Fibroblast of skin of left quadriceps (primary cell): ENCODE data around the gene PPFIBP2.
"Not testable (repeated sequence)": the region's sequence is repeated elsewhere in the genome, so short reads cannot be mapped to it uniquely, and the experiment has no call there.

ENCODE experiments used
- DNase-seq, 2 experiments: peaks; one replicate each; pipeline ENCODE4 v3.0.0-alpha.2; 2013; ENCODE audit warnings: low read depth in 2 of 2

The PPFIBP2 gene

DNA sequence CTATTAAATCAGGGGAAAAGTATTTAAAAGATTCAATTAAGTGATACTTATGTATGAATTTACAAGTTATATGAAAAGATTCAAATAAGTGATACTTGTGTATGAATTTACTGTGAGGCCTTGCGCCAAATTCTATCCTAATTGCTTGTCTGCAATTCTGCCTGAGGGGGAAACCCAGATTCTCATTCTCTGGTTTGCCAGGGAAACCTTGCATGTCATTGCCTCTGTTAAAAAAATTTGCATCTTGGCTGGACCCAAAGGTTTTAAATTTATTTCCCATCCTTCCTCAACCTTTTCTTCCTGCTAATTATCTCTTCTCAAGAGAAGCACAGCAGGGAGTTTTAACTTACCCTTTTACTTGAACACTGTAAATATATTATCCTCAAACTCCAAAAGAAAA, 14.7 kb upstream of the PPFIBP2 start:
- no peak for DNase-seq

DNA sequence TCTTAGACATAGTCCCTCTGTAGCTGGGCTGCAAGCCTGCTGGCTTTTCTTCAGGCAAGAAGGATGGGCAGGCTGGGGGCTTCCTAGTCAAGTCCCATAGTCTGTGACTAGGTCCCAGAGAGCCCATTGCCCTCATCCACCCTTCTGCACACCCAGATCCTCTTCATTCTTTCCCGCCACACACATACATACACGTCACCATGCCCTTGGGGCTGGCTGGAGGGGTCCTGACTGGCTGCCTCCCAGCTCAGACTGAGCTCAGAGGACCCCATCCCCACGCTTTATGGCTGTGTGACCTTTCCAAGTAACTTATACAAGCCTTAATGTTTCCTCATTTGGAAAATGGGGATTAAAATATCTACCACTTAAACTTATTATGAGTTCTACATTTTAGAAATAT, 13.5 kb upstream of the PPFIBP2 start:
- DNase-seq, result no peak

DNA sequence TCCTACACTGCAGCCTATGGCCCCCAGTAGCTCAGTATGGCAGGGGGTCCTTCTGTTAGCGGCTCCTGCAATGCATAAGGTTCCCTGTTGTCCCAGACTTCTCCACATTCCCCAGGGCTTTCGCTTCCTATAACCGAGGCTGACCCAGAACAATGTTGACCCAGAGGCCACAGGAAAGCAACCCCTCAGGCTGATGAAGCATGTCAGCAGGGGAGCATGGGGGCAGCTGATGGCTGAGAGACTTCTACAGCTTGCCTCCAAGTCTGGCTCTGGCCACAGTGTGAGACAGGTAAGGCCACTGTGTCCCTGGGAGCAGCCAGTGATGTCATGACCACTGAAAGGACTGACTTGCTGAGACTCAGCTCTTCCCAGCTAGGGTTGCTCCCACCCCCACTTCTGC, 12.5 kb upstream of the PPFIBP2 start:
- DNase-seq, result no peak

DNA sequence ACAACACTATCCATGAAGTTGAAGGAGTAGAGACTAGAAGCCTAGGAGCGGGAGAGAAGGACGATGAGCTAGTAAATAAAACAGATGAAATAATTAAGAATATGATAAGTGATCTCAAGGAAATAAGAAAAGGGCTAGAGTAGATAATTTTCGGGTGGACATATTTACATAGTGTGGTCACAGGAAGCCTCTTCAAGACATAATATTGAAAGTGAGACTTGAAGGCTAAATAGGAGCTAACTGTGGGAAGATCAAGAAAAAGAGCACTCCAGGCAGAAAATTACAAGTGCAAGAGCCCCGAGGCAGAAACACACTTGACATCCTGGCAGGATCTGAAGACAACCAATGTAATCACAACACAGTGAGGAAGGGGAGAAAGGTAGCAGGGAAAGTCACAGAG, 11.9 kb upstream of the PPFIBP2 start:
- no peak for DNase-seq

DNA sequence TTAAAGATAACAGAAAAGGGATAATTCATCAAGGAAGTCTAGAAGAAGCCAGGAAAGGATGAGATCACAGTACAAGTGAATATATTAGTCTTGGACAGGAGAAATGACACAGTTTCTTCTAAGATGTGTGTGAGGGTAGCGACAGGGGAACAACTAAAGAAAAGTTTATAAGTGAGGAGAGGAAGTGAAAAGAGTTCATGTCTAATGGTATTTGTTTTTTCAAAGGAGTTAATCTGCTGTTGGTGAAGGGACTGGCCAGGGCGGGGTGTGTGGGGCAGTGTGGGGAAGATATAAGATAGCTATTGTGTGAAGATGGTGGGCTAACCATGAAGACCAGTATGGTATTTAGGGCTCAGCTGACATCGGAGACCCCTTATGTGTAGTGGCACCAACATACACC, 7.6 kb upstream of the PPFIBP2 start:
- no peak for DNase-seq

DNA sequence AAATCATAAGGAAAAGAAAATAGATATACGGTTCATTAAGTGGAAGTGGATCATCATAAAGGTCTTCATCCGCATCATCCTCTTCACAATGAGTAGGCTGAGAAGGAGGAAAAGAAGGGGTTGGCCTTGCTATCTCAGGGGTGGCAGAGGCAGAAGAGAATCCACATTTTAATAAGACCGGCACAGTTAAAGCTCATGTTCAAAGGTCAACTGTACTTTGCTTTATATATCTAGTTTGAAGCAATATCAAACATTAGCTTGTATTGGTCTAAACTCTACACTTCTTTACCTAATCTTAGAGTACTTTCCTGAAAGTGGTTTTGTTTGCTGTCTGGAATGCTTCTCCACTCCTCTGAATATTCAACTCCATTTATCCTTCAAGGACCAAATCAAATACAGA, 5.7 kb upstream of the PPFIBP2 start:
- DNase-seq, result no peak

DNA sequence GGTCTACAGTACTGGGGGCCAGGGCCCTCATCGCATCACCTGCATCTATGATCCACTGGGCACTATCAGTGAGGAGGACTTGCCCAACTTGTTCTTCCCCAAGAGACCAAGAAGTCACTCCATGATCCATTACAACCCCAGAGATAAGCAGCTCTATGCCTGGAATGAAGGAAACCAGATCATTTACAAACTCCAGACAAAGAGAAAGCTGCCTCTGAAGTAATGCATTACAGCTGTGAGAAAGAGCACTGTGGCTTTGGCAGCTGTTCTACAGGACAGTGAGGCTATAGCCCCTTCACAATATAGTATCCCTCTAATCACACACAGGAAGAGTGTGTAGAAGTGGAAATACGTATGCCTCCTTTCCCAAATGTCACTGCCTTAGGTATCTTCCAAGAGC, 3.8 kb upstream of the PPFIBP2 start:
- no peak for DNase-seq

DNA sequence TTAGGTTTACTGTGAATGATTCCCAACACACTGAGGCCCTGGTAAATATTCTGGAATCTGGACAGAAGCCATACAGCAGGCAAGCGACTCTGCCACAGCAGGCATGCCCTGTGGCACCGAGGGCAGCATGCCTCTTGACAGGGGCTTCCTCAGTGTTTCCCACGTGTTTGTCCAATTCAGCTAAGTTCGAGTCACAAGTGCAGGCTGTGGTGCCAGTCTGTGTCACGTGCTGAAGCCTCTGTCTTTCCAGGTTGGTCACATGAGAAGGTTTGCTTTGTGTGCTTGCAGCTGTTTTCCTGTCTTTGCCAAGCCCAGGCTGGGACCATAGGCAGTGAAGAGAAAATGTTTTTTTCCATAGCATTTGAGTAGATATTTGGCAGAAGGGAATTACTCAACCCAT, 2.4 kb upstream of the PPFIBP2 start:
- no peak for DNase-seq

DNA sequence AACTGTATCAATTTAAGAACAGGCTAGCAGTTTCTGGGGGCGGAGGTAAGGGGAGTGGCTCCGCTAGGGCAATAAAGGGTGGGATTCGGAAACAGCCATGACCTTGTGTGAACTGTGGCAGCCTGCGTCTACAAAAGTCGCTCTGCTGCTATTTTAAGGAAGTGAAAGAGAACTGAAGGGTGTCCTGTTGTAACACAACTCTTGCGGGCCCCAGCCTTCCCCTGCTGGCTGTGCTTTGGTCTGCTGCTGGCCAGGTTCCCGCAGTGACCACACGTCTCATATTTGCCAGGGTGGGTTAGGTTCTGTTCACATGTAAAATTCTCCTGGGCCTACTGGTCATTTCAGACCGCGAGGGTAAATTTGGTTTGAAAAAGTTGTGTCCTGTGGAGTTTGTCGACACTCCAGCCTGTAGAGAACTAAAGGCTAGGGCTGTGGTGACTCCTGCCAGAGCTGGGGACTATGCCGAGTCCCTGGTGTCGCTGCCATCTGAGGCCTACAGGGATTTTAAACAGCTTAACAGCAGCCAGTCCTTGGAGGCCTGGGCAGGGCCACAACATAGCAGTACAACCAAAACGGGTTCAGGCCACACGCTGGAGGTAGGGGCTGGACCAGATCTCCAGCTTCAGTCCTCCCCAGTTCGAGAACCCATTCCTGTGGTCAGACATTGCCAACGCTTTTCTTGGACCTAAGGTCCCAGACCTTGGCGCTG, 1.1 kb upstream of the PPFIBP2 start:
- DNase-seq, result no peak

DNA sequence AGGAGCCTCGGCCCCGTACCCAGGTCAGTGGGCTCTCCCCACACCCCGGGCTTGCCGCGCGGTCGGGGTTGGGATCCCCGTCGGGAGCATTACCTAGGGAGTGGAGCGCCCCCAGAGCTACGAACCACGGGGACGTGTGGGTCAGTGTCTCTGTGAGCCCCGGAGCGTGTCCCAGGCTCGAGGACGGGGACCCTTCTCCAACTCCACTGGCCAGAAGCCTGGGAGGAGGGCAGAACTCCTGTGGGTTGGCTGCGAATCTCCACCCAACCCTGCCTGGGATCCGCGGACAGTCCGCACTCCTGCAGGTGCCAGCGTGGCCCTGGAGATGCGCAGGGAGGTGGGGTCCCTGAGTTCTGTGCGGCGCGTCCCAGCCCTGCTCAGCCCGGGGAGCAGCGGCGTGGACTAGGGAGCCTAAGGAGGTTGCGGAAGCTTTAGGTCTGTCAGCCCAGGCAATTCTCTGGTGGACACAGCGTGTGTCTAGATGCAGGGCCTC, 346 bp downstream of the PPFIBP2 start:
- no peak for DNase-seq

DNA sequence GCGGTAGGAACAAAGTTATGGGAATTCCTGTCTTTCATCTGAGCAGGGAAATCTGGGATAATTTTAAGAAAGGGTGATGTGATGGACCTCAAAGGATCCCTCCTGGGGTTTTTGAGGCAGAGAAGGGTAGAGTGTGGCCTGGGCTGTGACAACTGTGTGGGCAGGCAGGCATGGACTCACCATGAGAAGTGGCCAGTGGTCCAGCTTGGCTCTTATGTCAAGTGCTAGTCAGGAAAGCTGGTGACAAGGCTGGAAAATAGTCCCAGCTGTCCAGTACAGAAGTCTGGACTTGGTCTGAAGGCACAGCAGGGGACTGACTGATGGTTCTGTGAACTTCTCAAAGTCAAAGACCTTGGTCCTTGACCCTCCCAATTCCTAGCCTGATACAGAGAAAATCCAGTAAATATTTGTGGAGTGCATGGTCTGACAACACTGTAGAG, 1.7 kb downstream of the PPFIBP2 start:
- no peak for DNase-seq

DNA sequence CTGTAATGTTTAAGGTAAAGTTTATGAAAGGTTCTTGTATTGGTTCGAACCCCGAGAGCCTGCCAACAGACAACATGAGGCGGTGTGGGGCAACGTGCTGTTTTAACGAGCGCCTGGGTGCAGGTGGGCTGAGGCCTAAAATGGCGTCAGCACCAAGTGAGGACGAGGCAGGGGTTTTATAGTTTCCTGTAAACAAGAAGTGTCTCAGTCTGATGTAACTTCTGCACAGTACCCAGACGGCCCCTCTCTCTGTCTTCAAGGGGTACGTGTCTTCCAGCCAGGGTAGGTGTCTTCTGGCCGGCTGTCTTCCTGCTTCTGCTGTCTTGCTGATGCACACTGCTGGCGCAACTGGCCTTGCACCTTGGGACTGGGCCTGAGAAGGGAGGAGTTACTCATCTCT, 2.7 kb downstream of the PPFIBP2 start:
- DNase-seq, result no peak

DNA sequence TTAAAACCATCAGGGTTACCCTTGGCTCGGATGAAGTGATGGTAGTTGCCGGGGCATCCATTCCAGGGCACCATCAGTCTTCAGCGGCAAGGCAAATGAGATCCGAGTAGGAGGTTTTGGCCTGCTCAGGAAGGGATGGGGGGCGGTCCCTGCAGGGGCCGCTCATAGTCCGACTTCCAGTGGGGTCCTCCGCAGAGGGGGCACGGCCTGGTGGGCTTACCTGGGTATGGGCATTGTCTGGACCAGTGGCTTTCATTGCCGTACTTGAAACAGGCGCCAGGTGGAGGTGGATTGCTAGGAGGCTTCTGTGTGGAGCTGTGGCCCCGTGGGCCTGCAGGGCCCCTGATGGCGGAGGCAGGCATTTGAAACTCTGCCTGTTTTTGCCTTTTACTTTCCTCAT, 3.9 kb downstream of the PPFIBP2 start:
- not testable (repeated sequence) for DNase-seq

DNA sequence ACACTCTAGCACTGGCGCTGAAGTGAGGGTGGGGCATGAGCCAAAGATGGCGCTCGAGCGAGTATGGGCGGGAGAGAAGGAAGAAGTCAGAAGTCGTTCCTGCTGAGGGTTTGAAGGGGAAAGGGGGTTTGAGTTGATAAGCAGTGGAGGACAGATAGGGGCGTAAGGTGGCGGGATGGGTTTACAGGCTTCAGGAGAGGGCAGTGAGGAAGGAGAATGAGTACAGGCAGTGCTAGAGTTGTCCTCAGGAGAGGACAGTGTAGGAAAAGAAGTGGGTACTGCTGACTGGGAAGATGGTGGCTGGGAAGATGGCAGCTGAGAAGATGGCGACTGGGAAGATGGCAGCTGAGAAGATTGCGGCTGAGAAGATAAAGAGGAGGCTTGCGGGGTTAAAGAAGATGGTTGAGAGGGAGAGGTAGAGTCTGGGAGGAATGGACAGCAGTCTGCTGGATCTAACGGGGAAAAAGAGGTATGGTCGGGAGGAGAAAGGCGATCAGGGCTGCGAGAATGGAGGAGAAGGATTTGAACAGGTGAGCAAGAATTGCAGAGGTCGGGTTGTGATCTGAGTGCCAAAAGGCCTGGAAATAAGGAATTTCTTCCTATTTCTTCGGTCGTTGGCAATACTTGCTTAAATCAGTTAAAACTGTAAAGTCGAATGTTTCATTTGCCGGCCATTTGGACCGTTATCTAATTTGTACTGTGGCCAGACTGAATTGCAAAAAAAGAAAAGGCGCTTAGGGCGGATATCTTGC, 5.2 kb downstream of the PPFIBP2 start:
- DNase-seq, result no peak

DNA sequence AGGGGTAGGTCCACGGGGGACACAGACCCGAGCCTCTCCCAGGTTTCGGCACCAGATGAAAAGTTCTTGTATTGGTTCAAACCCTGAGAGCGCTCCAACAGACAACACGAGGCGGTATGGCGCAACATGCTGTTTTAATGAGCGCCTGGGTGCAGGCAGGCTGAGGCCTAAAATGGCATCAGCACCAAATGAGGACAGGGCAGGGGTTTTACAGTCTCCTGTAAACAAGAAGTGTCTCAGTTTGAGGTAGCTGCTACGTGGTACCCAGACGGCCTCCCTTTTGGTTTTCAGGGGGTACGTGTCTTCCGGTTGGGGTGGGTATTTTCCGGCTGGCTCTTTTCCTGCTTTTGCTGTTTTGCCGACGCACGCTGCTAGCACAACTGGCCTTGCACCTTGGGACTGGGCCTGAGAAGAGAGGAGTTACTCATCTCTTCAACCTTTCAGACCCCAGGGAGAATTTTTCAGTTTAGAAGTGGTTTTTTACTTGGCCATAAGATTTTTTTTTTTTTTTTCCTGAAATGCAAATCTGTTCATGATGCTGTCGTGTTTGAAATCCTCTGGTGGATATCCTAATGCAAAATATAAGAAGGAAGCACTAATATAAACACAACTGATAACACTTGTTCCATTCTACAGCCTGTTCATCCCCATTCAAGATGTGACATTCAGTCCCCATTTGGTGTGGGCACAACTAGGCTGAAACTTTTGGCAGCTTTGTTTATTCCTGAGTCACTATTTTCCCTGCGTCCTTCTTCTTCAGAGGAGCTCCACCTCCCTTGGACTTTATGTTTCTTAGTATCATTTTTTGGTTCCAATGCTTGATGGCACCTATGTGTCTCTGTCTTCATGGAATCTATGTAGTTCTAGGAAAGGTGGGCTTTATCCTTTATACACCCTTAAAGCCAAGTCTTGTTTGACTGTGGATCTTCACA, 6.5 kb downstream of the PPFIBP2 start:
- no peak for DNase-seq

DNA sequence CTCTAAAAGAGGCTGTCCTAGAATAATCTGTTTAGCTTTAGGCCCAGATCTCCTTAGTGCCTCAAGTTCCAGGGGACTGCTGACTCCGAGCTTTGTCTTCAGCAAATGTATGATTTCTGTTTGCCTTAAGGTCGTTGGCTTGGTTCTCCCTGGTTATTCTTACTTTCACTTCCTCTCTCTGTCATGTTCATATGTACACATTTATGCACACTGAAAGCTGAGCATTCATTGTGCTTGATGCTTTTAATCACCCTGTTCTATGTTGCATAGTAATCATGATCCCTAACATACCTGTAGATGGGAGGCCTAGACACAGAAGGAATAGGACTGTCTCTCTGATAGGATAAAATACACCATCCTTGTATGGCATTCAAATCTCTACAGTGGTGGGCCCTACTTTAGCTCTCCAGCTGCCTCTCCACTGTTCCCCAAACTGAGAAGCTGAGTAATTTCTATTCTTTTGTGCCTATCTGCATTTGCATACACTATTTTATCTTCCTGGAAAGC, 7.2 kb downstream of the PPFIBP2 start:
- no peak for DNase-seq

DNA sequence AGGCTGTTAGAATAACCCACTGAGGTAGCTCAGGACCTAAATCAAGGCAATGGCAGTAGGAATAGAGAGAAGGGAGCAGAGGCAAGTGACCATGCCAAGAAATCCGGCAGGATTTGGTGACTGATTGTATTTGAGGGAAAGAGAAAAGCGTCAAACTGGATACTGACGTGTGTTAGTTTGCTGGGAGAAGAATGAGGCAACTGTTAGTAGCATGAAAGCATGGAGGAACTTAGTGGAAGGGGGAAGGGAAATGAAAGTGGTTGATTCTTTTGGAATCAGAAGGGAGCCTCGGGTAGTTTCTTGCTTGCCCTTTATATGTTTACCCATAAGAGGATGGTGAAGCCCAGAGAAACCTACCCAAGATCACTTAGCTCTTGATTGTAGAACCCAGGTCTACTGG, 8.3 kb downstream of the PPFIBP2 start:
- DNase-seq, result no peak

DNA sequence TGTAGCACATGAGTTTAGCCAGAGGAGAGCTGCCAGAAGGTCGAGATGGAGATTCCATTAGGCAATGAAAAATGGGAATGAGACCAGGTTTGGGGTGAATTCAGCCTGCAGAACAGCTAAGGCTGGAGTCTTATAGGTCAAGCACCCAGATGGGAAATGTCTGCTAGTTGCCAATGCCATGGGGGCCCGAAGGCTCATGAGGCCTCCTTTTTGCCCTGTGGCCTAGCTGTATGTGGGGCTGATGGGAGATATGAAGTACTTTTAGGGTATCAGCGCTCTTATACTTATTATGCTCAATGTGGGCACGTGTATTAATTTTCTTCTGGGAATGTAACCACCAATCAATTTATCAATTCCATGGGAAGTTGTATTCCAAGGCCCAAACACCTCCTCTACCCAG, 8.7 kb downstream of the PPFIBP2 start:
- no peak for DNase-seq

DNA sequence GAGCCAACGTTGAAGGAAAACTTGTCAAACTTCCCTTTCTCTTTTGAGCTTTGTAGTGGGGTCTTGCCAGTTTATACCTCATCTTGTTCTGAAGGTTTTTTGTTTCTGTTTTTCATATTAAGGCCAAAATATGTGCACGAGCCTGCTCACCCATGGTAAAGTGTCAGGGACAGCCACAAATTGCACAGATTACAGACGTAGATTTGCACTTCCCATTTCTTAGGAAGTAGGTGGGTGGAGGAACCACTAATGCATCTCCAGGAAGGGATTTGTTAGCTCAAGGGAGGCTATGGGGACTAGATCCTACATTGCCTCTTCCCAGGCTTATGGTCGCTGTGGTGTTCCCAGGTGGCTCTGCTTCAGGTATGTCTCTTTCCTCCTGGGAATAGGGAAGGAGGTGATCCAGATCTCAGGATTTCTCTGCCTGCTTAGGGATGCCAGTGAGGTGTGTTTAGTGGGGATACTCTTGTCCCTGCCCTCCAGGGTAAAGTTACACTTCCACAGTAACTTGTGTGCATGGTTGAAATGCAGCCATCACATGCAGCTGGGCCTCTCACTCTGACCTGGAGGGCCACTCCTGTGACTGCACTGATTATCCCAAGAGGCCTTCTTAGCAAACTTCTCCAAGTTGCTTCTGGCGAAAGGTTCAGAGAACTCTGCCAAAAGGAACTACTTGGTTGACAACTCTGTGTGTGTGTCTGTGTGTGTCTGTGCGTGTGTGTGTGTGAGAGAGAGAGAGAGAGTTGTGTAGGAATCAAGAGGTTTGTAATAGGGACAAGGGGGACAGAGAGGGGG, 9.8 kb downstream of the PPFIBP2 start:
- no peak for DNase-seq

DNA sequence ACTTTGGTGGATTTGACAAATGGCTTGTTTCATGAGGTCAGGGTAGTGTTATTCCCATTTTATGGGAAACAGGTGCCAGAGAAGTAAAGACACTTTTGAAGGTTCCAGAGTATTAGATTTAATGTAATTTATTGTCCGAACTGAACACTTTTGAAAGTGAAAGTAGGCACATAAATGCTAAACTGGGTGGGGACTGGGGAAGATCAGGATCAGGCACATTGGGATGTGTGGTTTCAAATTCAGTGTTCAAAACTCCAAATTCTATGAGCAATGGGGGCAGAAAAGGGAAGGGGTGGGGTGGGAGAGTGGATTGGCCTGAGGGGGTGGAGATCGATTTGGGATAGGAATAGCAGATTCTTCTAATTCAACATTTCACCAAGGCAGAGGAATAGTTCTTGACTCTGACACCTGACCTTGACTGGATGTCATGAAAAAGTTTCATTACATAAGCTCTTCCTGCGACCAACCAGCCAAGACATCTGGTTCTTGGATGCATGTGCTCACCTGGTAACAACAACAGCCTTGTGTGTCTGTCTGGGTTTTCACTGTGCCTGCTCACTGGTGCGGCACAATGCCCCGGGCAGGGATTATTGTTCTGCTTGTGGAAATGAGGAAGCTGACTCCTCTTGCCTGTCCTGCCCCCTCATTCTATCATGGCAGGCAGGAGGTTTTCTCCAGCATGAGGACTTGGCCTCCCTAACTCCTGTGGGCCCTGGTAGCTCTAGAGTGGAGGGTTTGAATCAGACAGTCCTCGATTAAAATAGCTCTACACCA, 10.8 kb downstream of the PPFIBP2 start:
- no peak for DNase-seq
